ENCODE measurements around the gene AP1S3.
"Not testable (repeated sequence)": the region's sequence is repeated elsewhere in the genome, so short reads cannot be mapped to it uniquely, and the experiment has no call there.

The AP1S3 gene

GRCh38 chr2:223837287-223838061 is at the start of gene AP1S3:
AP1S3 (minus strand) TSS chr2:223837582; CDS start chr2:223837450, 132 bp downstream.
- peak; percentile 81 for DNase-seq

GRCh38 chr2:223887127-223887526 is 49.7 kb upstream of the AP1S3 start:
- DNase-seq, result no peak

GRCh38 chr2:223886726-223887125 is 49.3 kb upstream of the AP1S3 start:
- no peak for DNase-seq

DNA sequence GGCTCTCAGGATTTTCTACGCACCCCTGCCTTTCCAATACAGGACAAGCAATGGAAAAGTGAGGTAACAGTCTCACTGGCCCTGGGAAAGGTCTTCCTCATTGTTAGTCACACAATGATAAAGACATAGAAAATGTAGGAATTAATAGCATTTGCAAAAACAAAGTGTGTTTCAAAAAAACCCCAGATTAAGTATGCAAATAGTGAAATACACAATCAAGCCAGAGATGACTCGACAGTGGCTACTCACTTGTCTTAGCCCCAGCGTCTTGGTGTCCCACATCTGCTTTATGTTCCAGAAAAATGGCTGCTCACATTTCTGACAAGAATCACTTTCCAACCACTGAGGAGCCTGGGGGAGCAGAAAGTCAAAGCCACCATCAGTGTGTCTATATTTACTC is 47.0 kb upstream of the AP1S3 start:
- DNase-seq, result peak; percentile 32

GRCh38 chr2:223882715-223883114 is 45.3 kb upstream of the AP1S3 start:
- no peak for DNase-seq

DNA sequence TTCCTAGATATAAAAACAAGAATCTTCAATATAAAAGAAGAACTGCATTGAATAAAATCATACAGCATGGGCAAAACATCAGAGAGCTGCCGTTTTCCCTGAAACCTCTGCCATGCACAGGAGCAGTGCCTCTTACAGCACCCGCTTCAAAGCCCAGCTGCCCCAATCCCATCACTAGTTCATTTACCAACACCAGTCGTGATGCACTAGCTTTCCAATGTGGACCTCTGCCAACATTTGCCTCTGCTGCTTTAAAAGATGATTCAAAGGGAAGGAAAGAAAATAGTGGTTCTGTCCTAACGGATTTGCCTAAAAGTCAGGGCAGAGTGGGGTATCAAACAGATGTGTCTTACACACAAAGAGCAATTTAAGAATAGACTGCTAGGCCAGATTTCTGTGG is 43.4 kb upstream of the AP1S3 start:
- DNase-seq, result no peak

DNA sequence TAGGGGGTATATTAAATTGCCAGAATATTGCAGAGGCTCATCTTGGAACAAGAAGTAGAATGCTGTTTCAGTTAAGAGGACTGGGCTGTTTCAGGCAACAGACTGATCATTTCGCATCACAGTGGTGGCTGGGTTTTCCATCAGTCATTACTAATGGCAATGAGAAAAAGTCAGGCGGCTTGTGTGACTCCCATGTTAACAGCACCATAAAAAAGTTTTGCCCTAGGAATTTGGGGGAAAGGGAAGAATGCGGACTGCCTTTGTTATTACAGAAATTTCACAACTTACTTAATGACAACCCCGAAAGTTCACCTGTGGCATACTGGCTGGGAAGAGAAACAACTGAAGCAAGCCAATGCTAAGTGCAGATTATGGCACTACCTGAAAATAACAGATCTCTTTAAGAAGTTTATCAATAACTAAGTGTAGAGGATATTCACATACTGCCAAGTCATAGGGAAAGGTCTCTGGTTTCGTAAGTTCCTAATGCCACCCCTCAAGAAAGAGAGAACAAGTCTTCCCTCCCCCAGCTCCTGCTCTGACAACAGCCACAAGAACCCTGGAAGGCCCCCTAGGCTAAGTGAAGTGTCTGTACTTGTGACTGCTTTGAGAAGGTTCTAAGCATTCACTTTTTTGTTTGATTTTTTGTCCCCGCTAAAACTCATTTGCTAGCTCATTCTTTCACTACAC is 40.5 kb upstream of the AP1S3 start:
- no peak for DNase-seq

DNA sequence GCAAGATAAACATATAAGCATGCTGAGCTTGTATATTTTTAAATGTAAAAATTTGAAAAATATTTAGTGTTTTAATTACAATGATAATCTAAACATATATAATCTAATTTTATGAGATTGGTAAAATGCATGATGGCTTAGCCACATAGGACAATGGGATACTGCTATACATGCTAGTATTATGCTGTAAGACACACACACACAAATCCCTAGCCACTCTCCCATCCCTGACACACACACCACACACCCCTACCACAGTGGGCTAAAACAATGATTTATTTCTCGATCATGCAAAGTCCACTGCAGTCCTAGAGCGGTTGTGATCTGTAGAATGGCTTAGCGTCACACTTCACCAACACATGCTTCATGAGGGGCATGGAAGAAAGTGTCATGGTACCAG is 36.3 kb upstream of the AP1S3 start:
- DNase-seq, result no peak

- DNase-seq, result not testable (repeated sequence)
Measured at GRCh38 chr2:223872772-223873171, 35.4 kb upstream of the AP1S3 start.

GRCh38 chr2:223871661-223872060 is 34.3 kb upstream of the AP1S3 start:
- DNase-seq, result not testable (repeated sequence)

GRCh38 chr2:223870840-223871611 is 33.6 kb upstream of the AP1S3 start:
- no peak for DNase-seq

- no peak for DNase-seq
Measured at GRCh38 chr2:223868005-223868404, 30.6 kb upstream of the AP1S3 start.

GRCh38 chr2:223865907-223866508 is 28.6 kb upstream of the AP1S3 start:
- DNase-seq, result peak; percentile 23

DNA sequence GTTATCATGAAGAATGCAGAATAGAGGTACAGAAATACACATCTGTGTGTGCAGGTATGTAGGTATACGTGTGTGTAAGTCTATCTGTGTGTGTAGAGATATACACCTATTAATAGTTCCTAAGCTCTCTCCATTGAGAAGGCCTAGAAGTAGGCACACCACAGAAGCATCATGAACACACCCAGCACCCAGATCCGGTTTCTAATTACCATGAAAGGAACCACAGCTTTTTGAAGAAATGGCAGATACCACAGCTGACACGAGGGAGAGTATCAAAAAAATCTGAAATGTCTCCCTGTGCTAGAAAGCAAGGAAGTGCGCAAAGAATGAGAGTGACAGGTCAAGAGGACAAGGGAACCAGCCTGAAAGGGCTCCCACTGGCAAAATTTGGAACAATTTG is 27.7 kb upstream of the AP1S3 start:
- peak; percentile 20 for DNase-seq

GRCh38 chr2:223863491-223863890 is 26.1 kb upstream of the AP1S3 start:
- DNase-seq, result no peak

GRCh38 chr2:223860809-223861738 is 23.7 kb upstream of the AP1S3 start:
- no peak for DNase-seq

- no peak for DNase-seq
Measured at GRCh38 chr2:223859070-223859469, 21.7 kb upstream of the AP1S3 start.

GRCh38 chr2:223856584-223856983 is 19.2 kb upstream of the AP1S3 start:
- no peak for DNase-seq

DNA sequence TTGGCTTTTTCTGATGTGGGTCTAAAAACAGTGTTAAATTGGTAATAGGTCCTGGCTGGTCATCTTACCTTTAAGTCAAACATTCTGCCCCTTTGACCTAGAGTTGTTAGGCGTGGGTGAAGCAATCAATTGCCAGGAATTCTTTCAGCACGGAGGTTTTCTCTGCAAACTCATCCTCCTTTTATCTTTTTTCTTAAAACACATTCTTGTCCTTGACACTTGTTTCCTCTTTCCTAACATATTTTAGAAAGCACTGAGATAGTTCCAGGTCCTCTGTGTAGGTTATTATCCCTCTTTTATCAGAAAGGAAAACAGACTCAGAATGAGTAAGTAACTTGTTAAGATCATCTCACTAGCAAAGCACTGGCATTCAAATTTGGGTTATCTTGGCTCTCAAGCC is 18.6 kb upstream of the AP1S3 start:
- DNase-seq, result no peak

DNA sequence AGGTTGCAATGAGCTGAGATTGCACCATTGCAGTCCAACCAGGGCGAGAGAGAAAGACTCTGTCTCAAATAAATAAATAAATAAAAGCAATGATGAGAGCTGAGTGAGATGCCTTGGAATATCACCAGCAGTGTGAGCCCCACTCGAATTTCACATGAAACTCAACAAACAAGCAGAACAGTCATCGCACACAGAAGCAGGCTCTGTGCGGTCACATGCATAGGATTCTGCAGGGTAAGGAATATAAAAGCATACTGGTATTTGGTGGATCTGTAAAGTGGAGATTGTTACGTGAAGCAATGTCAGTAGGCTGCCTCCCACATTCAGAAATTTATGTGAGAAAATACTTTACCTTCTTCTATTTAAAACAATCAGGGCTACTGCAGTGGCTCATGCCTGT is 18.0 kb upstream of the AP1S3 start:
- DNase-seq, result no peak

GRCh38 chr2:223854741-223855140 is 17.4 kb upstream of the AP1S3 start:
- no peak for DNase-seq

DNA sequence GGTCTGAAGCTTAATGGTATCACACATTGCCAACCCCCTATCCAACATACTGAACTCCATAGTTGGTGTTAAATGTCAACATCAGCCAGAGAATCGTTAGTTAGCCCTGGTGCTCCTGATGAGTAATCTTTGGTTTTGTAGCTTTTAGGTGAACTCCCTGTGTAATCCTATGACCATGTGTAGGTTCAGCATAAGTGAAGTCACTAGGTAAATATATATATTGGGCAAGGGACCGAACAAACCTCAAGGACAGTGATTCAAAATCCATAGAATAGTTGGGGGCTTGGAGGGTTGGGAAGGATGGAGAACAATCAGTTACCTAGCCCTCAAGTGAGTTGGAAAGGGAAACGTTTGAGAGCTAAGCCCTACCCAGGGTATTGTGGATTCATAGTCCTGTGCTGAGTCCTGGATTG is 16.0 kb upstream of the AP1S3 start:
- no peak for DNase-seq

Data from activated CD4-positive, alpha-beta T cell treated with anti-CD3 and anti-CD28 coated beads, Interleukin-2, Interleukin-6, amounts not matched to agents 100 ng/mL and 50 ng/mL, durations not matched to agents 16 hours and 8 hours (primary cell).